ENCODE data around the gene TIMP1.
"Not testable (repeated sequence)": the region's sequence is repeated elsewhere in the genome, so short reads cannot be mapped to it uniquely, and the experiment has no call there.

TIMP1 gene

DNA sequence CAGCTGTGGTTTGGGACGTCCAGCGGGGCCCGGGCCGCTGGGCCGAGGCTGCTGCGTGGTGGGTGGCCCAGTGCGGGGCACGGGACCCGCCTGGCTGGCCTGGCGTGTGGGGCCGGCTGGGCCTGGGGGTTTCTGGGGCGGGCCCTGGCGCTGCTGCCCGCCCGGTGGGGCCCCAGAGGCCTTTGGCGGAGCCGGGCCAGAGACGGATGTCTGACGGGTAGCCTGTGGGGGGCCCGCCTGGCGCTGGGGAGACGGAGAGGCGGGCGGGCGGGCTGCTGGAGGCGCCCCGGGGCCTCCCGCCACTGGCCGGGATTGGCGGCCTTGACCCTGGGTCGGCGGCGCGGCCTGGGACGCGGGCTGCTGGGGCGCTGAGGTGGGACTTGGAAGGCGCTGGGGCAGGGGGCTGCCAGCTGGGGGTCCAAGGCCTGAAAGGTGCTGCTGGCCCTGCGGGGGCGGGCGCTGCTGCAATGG lies 8.1 kb upstream of the TIMP1 start:
- DNase-seq, result no peak

DNA sequence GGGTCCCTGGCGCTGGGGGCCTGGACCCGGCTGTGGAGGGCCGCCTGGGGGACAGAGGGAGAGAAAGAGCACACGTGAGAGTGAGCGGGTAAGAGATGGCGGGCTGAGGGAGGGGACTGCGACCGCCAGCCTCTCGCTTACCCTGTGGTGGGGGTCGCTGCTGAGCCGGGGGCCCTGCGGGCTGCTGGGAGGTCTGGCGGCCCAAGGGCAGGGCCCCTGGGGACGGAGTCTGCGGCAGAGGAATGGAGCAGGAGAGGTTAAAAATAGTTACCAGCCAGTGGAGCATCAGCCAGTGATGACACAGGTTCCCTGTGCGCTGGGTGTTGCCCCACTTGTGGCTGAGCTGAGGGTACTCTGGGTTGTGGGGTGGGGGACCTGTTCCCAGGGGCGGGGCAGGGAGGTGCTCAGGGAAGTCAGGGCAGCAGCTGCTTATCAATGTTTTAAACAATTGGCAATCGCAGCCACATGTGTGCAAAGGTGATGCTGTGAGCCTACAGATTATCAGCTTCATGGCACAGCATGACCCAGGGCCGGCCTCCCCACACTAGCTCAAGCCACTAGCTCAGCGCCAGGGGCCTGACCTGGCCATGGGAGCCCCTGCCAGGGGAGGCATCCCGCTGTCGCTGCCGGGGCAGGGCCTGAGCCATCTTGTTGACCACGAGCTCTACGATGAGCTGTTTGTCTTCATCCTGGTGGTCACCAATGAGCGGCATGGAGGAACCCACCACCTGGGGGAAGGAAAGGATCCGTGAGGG lies 7.5 kb upstream of the TIMP1 start:
- DNase-seq, result no peak

DNA sequence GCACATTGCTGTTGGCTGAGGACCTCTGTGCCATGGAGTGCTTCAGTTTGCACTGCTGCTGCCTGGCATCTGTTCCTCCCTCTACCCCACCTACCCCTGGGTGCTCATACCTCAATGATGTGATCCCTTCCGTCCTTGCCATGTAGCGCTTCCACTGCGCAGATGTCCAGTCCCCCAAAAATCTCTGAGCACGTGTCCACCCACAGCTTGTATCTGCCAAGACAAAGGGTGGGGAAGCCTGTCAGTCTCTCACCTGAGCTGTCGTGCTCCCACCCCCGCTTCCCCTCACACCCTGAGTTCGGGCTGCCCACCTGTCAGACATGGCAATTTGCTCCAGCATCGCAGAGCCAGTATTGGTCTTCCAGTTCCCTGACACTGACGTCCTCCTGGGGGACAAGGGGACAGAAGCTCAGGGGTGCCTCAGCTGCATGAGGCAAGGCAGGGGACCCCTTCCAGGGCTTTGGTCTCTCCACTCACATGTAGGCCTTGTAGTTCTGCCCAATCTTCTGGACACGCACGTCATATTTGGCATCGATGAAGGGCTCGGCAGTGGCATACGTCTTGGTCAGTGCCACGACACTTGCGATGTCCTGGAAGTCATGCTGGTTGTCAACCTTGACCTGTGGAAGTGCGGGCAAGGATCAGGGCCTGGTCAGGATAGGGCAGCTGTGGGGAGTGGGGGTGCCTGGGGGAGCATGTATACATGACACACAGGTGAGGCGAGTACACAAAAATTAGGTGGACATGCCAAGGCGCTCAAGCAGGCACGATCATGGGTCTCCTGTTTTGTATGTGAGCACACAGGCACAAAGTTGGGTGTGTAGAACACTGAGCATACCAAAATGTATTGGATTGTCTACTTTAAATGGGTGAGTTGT lies 6.0 kb upstream of the TIMP1 start:
- no peak for DNase-seq

DNA sequence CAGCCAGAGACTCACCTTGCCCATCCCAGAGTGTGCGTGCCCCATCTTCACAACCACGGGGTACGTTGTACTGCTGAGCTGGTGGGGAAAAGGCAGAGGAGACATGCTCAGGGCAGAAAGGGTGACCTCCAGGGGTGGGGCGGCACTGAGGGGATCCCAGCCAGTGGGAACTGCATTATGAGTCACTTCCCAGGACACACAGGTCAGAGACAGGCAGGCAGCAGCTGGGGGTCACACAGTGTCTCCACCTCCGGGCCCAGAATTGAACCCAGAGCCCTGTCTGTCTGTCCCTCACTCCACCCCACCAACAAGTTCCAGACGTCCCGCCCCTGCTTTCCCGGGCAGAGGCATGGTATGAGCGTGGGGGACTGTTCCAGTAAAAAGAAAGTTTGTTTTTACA lies 4.8 kb upstream of the TIMP1 start:
- DNase-seq, result no peak

DNA sequence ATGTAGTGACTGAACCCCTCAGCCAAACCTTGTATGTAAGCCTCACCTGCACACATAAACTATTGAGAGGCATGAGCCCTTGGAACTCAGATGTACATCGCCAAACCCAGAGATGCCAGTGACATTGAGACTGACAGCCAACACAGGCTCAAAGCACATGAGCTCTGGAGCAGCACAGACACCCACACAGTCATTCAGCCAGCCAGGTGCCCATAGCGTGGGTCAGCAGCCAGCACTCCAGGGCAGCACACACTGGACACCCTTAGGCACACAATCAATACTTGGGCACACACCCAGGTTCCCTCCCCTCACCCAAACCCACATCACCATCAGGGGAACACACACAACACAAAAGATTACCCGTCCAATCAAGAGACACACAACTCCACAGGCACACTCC lies 4.3 kb upstream of the TIMP1 start:
- no peak for DNase-seq

DNA sequence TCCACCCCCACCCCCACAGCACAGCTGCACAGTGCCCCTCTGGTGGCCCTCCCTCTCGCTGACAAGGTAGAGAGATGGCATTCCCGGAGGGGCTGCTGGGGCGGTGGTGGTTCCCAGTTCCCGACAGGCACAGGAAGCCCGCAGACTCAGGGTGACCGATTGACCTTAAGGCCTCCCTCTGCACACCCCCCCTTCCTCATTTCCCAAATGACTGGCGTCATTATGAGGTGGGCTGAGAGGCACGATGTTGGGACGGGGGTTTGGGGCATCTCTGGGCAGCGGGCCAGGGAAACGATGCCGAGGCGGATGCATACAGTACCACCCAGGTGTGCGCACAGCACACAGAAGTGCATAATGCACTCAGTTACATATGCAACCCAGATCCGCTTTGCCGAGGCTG lies 3.5 kb upstream of the TIMP1 start:
- DNase-seq, result peak; percentile 51

DNA sequence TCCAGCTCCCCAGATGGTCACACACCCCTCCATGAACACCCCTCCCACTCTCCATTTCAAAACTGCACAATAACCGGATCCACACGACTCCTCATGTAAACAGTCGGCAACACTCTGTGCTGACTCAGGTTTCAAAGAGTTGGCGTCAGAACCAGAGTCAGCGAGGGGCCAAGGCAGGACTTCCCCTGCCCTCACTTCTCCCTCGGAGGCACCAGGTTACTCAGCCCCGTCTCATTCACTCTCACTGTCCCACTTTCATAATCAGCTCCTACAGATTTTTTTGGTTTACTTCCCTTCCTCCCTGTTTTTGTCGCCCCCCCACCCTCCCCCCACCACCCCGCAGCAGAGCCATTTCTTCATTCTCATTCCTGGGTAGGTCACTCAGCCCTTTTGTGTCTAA lies 2.7 kb upstream of the TIMP1 start:
- DNase-seq, result peak; percentile 91

DNA sequence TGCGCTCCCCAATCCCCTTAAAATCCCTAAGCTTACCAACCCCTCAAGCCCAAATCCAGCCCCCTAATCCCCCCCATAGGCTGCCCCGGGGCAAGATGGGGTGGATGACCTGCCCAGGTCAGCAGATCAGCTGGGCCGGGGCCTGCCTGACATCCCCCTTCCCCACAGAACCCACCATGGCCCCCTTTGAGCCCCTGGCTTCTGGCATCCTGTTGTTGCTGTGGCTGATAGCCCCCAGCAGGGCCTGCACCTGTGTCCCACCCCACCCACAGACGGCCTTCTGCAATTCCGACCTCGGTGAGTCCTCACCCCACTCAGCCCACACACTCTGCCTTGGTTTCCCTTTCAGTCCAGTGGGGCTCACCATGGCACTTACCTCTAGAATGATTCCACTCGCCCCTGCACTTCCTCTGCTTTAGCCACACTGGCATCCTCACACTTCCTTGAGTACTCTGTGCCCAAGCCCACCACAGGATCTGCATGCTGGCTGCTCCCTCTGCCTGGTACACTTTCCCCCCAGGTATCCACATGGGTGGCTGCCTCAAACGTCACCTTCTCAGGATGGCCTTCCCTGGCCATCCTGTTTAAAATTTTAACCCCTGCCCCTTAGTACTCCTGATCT lies 1.1 kb downstream of the TIMP1 start:
- DNase-seq, result no peak

DNA sequence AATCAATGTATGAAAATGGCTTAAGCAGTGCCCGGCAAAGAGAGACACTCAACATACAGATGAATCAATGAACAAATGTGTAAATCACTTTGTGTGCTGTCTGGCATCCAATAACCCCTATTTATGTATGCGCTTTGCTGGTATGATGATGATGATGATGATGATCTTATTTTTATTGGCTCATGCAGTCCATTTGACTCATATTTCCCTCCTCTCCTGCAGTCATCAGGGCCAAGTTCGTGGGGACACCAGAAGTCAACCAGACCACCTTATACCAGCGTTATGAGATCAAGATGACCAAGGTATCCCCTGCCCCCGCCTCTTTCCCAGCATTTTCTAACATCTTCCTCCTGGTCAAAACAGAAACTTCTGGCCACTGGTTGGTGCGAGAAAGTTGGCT lies 2.5 kb downstream of the TIMP1 start:
- no peak for DNase-seq

DNA sequence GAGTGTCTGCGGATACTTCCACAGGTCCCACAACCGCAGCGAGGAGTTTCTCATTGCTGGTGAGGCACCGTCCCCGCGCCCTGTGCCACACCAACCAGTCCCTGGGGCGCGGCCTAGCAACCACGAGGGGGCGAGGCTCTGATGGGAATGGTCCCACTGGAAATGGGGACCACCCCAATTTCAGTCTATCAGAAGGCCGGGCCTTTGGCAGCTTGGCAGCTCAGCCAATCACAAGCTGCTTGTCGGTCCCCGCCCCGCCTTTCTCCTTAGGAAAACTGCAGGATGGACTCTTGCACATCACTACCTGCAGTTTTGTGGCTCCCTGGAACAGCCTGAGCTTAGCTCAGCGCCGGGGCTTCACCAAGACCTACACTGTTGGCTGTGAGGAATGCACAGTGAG lies 3.0 kb downstream of the TIMP1 start:
- DNase-seq, result no peak

DNA sequence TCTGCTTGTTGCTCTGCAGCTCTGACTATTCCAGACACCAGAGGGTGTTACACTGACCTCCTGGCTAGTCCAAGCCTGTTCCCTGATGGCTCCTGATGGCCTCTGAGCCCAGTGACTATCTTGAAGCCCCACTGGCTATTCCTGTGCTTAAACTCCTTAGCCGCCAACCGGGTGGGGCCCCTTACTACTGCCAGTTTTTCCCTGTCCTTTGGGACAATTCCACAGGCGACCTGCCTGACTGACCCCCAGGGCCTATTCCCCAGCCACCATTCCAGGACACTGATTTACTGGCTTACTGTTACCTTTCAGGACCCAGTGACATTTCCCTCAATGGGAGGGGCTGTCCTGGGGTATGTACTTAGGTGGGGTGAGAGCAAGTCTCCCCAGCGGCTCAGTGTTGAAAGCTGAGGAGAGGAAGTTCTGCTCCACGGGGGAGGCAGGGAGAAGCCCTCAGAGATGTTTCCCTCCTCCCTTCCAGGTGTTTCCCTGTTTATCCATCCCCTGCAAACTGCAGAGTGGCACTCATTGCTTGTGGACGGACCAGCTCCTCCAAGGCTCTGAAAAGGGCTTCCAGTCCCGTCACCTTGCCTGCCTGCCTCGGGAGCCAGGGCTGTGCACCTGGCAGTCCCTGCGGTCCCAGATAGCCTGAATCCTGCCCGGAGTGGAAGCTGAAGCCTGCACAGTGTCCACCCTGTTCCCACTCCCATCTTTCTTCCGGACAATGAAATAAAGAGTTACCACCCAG lies 4.0 kb downstream of the TIMP1 start:
- no peak for DNase-seq

DNA sequence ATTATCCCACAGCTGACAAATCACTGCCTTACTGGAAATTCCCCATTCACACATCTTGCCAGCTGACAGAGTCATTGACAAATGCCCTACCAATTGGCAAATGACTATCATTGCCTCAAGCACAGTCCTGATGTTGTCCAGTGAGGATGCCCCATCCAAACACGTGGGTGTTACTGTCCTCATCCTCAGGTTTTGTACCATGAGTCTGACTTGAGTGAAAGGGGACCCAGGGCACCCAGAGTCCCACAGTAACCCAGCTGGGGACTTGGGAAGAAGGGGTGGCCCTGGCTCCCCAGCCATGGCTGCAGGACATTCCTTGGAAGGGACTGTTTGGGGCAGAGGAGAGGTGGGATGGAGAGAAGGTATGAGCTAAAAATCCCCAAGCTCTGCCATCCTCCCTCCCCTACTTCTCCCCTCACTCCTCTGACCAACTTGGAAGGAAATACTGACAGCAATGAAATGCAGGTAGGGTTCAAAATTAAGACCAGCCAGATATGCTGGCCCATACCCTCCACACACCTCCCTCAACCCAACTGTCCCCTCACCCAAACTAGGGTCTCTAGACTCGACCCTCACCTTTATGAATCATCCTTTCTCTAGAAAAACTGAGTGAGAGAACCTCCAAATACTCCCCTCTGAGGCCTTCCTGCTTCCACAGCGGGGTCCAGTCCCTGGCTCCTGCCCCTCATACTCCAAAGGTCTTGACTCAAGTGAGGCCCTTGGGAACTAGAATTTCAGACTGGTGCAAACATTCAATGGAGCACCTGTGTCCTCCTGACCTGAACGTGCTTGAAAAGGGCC lies 5.1 kb downstream of the TIMP1 start:
- peak; percentile 67 for DNase-seq

DNA sequence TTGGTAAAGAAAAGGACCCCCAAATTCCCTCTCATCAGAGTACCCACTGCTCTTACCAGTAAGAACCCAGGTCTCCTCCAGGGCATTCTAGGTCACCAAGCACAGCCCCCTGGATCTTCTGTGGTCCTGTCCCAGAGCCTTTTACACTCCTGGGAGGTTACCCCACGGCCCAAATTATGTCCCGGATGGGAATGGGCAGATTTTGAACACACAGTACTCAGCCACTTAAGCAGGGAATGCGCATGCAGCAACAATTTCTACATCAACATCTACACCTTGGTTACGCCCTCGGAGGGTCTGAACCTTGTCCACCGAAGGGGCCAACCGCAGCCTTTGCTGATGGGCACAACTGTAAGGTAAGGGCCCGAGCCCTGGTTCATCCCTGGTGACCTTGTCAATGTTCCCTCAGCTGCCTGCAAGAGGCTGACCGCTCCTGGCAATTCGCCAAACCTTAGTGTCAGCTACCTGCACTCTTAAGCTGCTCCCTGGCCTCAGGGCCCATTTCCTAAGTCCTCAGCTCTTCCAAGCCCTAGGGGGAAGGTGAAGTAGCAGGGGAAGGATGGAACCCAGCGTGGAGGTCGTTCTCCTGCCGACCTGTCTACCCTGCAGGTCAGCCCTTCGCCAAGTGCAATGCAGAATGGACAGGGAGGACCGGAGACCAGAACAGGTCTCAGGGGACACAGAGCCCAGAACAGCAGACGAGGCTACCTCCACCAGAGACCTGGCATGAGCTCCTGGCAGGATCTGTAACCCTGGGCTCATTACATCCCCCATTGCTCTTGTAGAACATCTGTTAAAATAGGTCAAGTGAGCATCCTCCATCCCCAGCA lies 5.9 kb downstream of the TIMP1 start:
- no peak for DNase-seq

DNA sequence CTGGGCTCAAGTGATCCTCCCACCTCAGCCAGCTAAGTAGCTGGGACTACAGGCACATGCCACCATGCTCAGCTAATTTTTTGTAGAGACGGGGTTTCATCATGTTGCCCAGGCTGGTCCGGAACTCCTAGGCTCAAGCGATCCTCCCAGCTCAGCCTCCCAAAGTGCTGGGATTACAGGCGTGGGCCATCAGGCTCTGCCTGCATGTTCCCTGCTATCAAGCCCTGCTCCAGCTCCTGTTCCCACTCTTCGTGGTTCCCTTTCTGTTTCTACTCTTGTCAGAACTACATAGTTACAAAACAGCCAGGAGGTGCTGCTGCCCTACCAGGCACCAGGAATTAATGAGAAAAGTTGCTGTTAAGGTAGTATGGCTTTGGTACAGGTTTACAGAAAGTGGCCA lies 8.7 kb downstream of the TIMP1 start:
- DNase-seq, result no peak

DNA sequence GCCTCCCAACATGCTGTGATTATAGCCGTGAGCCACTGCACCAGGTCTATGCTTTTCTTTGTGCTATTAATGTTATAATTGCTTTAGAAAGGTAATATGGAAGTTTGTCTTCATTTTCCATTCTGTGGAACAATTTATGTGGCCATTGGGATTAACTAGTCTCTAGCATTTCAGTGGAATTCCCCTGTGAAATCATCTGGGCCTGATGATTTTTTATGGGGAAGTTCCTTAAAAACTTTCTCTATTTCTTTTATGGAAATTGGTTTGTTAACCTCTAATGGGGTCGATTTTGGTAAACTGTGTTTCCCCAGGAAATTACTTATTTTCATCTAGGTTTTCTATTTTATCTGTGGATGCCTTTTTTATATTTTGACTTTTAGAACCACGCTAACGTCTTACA lies 11.3 kb downstream of the TIMP1 start:
- peak; percentile 46 for DNase-seq

DNA sequence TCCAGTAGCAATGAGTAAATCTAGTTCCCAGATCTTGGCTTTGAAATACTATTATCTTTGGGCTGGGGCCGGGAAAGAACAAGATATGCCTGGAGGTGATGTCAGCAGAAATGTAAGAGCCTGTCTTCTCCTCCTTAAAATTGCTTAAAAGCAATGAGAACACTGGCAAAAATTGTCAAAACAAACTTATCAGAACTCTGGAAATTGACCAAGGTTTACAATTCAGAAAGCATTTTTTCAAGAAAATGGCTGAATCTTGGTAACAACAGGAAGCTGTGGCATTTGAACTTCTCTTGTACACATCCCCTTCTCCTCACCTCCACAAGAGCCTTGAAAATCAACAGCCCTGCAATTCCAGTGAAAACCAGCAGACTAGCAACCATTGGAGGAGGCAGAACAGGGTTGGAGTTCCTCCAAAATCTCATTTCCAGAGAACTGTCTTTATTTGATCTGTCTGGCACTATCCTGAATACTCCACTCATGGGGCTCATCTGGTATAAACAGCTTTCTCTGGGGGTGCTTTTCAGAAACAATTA lies 13.5 kb downstream of the TIMP1 start:
- no peak for DNase-seq

DNA sequence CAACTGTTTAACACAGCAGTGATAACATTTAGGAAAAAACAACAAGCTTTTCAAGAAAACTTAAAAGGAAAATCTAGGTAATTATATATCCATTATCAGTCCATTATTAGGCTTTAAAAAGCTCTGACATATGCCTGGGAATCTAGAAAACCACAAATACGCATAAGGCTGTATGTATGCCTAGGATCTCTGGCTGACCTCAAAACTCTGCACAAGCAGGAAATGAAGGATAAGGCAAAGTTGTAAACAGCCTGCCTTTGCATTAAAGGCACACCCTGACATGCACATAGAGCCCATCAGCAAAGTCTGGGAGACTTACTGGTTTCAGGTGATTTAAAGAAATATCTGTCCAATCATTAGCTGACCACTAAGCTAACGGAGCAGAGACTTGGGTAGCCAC lies 14.0 kb downstream of the TIMP1 start:
- DNase-seq, result no peak

DNA sequence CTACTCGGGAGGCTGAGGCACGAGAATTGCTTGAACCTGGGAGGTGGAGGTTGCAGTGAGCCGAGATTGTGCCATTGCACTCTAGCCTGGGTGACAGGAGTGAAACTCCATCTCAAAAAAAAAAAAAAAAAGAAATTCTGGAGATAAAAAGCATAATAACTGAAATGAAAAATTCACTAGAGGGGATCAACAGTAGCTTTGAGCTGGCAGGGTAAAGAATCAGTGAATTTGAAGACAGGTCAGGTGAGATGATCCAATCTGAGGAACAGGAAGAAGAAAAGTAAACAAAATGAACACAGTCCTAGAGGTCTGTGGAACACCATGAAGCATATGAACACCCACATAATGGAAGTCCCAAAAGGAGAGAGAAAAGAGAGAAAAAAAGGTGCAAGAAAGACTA lies 15.0 kb downstream of the TIMP1 start:
- DNase-seq, result no peak

DNA sequence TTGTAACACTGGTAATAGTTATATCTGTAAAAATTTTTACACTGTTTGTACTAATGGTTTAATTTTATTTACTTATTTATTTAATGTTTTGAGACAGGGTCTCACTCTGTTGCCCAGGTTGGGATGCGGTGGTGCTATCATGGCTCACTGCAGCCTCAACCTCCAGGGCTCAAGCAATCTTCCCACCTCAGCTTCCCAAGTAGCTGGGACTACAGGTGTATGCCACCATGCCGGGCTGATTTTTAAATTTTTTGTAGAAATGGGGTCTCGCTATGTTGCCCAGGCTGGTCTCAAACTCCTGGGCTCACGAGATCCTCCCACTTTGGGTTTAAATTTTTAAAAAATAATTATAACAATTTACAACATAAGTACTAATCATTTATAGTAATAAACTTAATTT lies 20.9 kb downstream of the TIMP1 start:
- not testable (repeated sequence) for DNase-seq

DNA sequence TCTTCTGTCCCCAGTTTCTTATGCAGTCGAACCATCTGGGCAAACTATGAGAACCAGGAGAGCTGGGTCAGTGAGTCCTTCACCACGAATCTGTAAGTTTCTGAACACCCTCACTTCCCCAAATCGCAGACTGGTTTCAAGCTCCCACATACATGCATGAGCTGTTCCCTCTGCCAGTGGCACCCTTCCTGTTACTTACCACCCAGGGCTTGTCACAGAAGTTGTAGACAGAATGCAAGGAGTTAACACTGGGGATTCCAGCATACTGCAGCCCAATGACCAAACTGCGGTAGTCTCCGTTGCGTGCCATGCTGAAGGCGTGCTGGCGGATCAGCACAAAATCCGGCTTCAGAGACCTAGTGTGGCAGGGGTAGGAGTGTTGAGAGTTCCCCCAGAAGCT lies 22.8 kb downstream of the TIMP1 start:
- peak; percentile 69 for DNase-seq

DNA sequence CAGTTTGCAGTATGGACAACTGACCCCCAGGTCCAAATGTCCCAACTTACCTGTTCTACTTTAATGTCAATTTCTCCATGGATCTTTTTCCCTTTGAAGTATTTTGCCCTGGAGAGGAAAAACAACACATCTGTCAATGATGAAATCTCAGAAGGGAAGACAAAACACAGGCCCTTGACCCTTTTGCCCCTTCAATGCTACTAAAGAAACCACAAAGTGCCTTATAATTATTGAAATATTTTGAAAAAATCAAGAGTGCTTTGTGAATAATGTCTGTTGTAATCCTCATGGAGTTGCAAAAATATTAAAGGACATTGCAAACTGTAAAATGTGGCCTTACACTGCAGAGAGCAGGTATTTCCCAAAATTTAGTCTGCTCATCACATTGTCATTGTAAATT lies 24.9 kb downstream of the TIMP1 start:
- no peak for DNase-seq
